Measurements from ENCODE around the gene ZRANB2. TPM values are rescaled to one million over a fixed set of nuclear protein-coding genes. Genes with fewer than 3 reads are reported as not detected.

ZRANB2 gene
- total RNA-seq: 16.2 and 19.6 TPM in 2 replicates

GRCh38 chr1:71080739-71081696 lies at the start of gene ZRANB2:
ZRANB2 (minus strand) TSS chr1:71081035; CDS start chr1:71080995, 40 bp downstream.

GRCh38 chr1:71047635-71048607 lies 32.9 kb downstream of the ZRANB2 start, which contains the start of gene PTGER3:
PTGER3 (minus strand) TSS chr1:71047816; CDS start chr1:71047577, 239 bp downstream.

Other genes starting within 250 kb of the ZRANB2 start
- gene PTGER3, start 33.2 kb downstream of the ZRANB2 start, total RNA-seq: not detected in 2 replicates